ENCODE measurements around the gene DOCK9.
A peak's percentile ranks its signal among the peaks of the same experiment; 100 is the strongest.

DOCK9 gene

GRCh38 chr13:99000137-99000536 is 22.3 kb upstream of the DOCK9 start:
- H3K4me3 ChIP-seq, result no peak overlapping the region
- peak overlapping the region in 2 of 21 experiments; percentile 10 to 31 for H3K27ac ChIP-seq

- peak overlapping the region in 4 of 21 experiments; percentile 10 to 58 (median 44) for H3K27ac ChIP-seq
Measured at GRCh38 chr13:98999639-98999952, 21.7 kb upstream of the DOCK9 start.

GRCh38 chr13:98998831-98999638 is 21.2 kb upstream of the DOCK9 start:
- peak overlapping the region in 12 of 21 experiments; percentile 2 to 66 (median 28) for H3K27ac ChIP-seq

More at GRCh38 chr13:98999639-98999952, 21.7 kb upstream of the DOCK9 start:
- H3K4me3 ChIP-seq, result no peak overlapping the region

GRCh38 chr13:98997738-98998641 is 20.1 kb upstream of the DOCK9 start:
- Histone ChIP-seq H3K4me3 (no peak overlapping the region), H3K27ac (peak overlapping the region in 11 of 21 experiments; percentile 7 to 66 (median 36))

More at GRCh38 chr13:98998831-98999638, 21.2 kb upstream of the DOCK9 start:
- H3K4me3 ChIP-seq, result no peak overlapping the region

- Histone ChIP-seq H3K27ac (peak overlapping the region in 4 of 21 experiments; percentile 9 to 54 (median 22)), H3K4me3 (no peak overlapping the region)
Measured at GRCh38 chr13:98997011-98997730, 19.3 kb upstream of the DOCK9 start.

GRCh38 chr13:98996046-98996445 is 18.2 kb upstream of the DOCK9 start:
- H3K4me3 ChIP-seq, result no peak overlapping the region
- no peak overlapping the region for H3K27ac ChIP-seq

GRCh38 chr13:98994896-98995295 is 17.0 kb upstream of the DOCK9 start:
- no peak overlapping the region for H3K27ac ChIP-seq
- no peak overlapping the region for H3K4me3 ChIP-seq

- peak overlapping the region in 2 of 21 experiments; percentile 2 to 22 for H3K27ac ChIP-seq
- no peak overlapping the region for H3K4me3 ChIP-seq
Measured at GRCh38 chr13:98994080-98994479, 16.2 kb upstream of the DOCK9 start.

- Histone ChIP-seq H3K27ac (no peak overlapping the region), H3K4me3 (no peak overlapping the region)
Measured at GRCh38 chr13:98992355-98992754, 14.5 kb upstream of the DOCK9 start.

GRCh38 chr13:98990701-98991100 is 12.8 kb upstream of the DOCK9 start:
- Histone ChIP-seq H3K4me3 (no peak overlapping the region), H3K27ac (no peak overlapping the region)

- no peak overlapping the region for H3K4me3 ChIP-seq
Measured at GRCh38 chr13:98989469-98990235, 11.8 kb upstream of the DOCK9 start.

GRCh38 chr13:98988780-98989179 is 10.9 kb upstream of the DOCK9 start:
- H3K27ac ChIP-seq, result peak overlapping the region in 1 of 21 experiments; percentile 42
- no peak overlapping the region for H3K4me3 ChIP-seq

More at GRCh38 chr13:98989469-98990235, 11.8 kb upstream of the DOCK9 start:
- no peak overlapping the region for H3K27ac ChIP-seq

GRCh38 chr13:98988277-98988676 is 10.4 kb upstream of the DOCK9 start:
- Histone ChIP-seq H3K4me3 (no peak overlapping the region), H3K27ac (no peak overlapping the region)

- H3K27ac ChIP-seq, result no peak overlapping the region
Measured at GRCh38 chr13:98987275-98987674, 9.4 kb upstream of the DOCK9 start.

GRCh38 chr13:98986226-98986846 is 8.5 kb upstream of the DOCK9 start:
- Histone ChIP-seq H3K27ac (no peak overlapping the region), H3K4me3 (no peak overlapping the region)

More at GRCh38 chr13:98987275-98987674, 9.4 kb upstream of the DOCK9 start:
- H3K4me3 ChIP-seq, result no peak overlapping the region

- no peak overlapping the region for H3K4me3 ChIP-seq
- no peak overlapping the region for H3K27ac ChIP-seq
Measured at GRCh38 chr13:98985591-98985990, 7.7 kb upstream of the DOCK9 start.

- H3K27ac ChIP-seq, result no peak overlapping the region
Measured at GRCh38 chr13:98984983-98985382, 7.1 kb upstream of the DOCK9 start.

GRCh38 chr13:98984118-98984517 is 6.3 kb upstream of the DOCK9 start:
- Histone ChIP-seq H3K4me3 (no peak overlapping the region), H3K27ac (no peak overlapping the region)

More at GRCh38 chr13:98984983-98985382, 7.1 kb upstream of the DOCK9 start:
- no peak overlapping the region for H3K4me3 ChIP-seq

GRCh38 chr13:98983182-98983581 is 5.3 kb upstream of the DOCK9 start:
- H3K4me3 ChIP-seq, result no peak overlapping the region
- H3K27ac ChIP-seq, result no peak overlapping the region
